ENCODE results near the gene ZNF786. TPM values are rescaled to one million over a fixed set of nuclear protein-coding genes. Genes with fewer than 3 reads are reported as not detected.

The ZNF786 gene
- total and polyA plus RNA-seq, 2 experiments from 2014 or later = 6.1 to 19.8 TPM

DNA sequence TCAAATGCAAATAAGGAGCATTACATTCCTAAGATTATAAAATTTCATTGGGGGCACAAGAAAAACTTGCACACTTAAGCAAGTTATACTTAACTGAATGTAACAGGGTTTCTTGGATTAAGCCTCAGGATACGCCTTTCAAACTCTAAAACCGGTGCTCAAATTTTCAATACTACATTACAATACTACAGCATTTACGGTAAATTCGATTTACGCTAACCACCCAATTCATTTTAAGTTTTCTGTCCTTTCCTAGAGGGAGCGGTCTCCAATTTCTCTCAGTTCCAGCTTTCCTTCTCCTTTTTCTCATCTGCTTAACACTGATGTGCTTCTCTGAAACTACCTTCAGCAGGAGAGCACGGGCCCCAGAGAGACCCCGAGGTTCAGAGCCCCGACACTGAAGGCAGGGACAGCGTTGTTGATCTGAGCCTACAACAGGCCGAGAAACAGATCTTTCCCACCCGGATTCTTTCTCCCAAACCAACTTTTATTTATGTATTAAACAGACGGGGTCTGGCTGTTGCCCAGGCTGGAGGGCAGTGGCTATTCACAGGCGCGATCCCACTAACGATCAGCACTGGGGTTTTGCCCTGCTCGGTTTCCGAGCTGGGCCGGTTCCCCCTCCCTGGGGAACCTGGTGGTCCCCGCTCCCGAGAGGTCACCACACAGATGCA lies 34.8 kb upstream of the ZNF786 start:
- H3K27me3 Mint-ChIP-seq (ENCODE audit: insufficient read depth, low read depth, poor library complexity) = peaks cover 18% of the 10 kb centered on the region
- peak overlapping the region; percentile 78 for H3K4me2 ChIP-seq
- DNase-seq (ENCODE audit: low spot score) (peak; percentile 29), ATAC-seq (peak; percentile 6)
- H3K36me3 Mint-ChIP-seq (ENCODE audit: low read depth) = peaks cover 64% of the 10 kb centered on the region
- no peak overlapping the region for H2AFZ ChIP-seq
- no peaks in the 10 kb centered on the region for H3K27me3 ChIP-seq (ENCODE audit: insufficient read depth)
- peak overlapping the region; percentile 84 for H3K27ac ChIP-seq (ENCODE audit: low read depth)
- H4K20me1 ChIP-seq (replicated peaks; ENCODE audit: insufficient read depth) = 0 out of 2 replicates have a peak, but pooled peaks cover 5% of the 10 kb centered on the region
- H3K4me1 ChIP-seq (ENCODE audit: insufficient read depth) = peaks cover 9% of the 10 kb centered on the region
- peaks cover 18% of the 10 kb centered on the region for H3K4me1 Mint-ChIP-seq
- H3K9me2 ChIP-seq (ENCODE audit: insufficient read depth) = no peaks in the 10 kb centered on the region
- peaks cover 9% of the 10 kb centered on the region for H3K36me3 ChIP-seq (ENCODE audit: insufficient read depth)
- peaks cover 36% of the 10 kb centered on the region for H3K79me2 ChIP-seq (replicated peaks; ENCODE audit: insufficient read depth)
- H3K9me3 Mint-ChIP-seq = peaks cover 26% of the 10 kb centered on the region
- peak overlapping the region; percentile 96 for H3K4me3 Mint-ChIP-seq
- peak overlapping the region; percentile 96 for H3K27ac Mint-ChIP-seq
- peaks cover 11% of the 10 kb centered on the region; the same call in 1 of the 2 replicates for H3F3A ChIP-seq (replicated peaks; ENCODE audit: low read depth)
- H3K4me3 ChIP-seq = peak overlapping the region; percentile 99
- TF ChIP-seq ZNF114 (CRISPR knock-in tag; IDR thresholded peaks at IDR 0.05) (no peak), NANOG (IDR thresholded peaks at IDR 0.05; ENCODE audit: borderline replicate concordance) (no peak), JUNB (IDR thresholded peaks at IDR 0.05; ENCODE audit: unreplicated experiment) (no peak), CREB1 (CRISPR knock-in tag; IDR thresholded peaks at IDR 0.05; ENCODE audit: low read depth) (no peak), EZH2phosphoT487 (IDR thresholded peaks at IDR 0.05; ENCODE audit: unreplicated experiment) (no peak), STAT1 (IDR thresholded peaks at IDR 0.05; ENCODE audit: unreplicated experiment) (no peak), POLR2AphosphoS5 (IDR thresholded peaks at IDR 0.05; ENCODE audit: low read depth) (no peak), ZNF331 (CRISPR knock-in tag; IDR thresholded peaks at IDR 0.05; ENCODE audit: low read depth) (no peak), EZH2 (IDR thresholded peaks at IDR 0.05; ENCODE audit: low read depth, unreplicated experiment) (no peak)
- TF ChIP-seq, protein P1, sequence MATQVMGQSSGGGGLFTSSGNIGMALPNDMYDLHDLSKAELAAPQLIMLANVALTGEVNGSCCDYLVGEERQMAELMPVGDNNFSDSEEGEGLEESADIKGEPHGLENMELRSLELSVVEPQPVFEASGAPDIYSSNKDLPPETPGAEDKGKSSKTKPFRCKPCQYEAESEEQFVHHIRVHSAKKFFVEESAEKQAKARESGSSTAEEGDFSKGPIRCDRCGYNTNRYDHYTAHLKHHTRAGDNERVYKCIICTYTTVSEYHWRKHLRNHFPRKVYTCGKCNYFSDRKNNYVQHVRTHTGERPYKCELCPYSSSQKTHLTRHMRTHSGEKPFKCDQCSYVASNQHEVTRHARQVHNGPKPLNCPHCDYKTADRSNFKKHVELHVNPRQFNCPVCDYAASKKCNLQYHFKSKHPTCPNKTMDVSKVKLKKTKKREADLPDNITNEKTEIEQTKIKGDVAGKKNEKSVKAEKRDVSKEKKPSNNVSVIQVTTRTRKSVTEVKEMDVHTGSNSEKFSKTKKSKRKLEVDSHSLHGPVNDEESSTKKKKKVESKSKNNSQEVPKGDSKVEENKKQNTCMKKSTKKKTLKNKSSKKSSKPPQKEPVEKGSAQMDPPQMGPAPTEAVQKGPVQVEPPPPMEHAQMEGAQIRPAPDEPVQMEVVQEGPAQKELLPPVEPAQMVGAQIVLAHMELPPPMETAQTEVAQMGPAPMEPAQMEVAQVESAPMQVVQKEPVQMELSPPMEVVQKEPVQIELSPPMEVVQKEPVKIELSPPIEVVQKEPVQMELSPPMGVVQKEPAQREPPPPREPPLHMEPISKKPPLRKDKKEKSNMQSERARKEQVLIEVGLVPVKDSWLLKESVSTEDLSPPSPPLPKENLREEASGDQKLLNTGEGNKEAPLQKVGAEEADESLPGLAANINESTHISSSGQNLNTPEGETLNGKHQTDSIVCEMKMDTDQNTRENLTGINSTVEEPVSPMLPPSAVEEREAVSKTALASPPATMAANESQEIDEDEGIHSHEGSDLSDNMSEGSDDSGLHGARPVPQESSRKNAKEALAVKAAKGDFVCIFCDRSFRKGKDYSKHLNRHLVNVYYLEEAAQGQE (IDR thresholded peaks at IDR 0.05; ENCODE audit: unreplicated experiment) = no peak
- TF ChIP-seq, protein P2, sequence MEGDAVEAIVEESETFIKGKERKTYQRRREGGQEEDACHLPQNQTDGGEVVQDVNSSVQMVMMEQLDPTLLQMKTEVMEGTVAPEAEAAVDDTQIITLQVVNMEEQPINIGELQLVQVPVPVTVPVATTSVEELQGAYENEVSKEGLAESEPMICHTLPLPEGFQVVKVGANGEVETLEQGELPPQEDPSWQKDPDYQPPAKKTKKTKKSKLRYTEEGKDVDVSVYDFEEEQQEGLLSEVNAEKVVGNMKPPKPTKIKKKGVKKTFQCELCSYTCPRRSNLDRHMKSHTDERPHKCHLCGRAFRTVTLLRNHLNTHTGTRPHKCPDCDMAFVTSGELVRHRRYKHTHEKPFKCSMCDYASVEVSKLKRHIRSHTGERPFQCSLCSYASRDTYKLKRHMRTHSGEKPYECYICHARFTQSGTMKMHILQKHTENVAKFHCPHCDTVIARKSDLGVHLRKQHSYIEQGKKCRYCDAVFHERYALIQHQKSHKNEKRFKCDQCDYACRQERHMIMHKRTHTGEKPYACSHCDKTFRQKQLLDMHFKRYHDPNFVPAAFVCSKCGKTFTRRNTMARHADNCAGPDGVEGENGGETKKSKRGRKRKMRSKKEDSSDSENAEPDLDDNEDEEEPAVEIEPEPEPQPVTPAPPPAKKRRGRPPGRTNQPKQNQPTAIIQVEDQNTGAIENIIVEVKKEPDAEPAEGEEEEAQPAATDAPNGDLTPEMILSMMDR (conservative IDR thresholded peaks at IDR 0.05; ENCODE audit: low read depth in 2 of 2) = no peak
- TF ChIP-seq, protein P3, sequence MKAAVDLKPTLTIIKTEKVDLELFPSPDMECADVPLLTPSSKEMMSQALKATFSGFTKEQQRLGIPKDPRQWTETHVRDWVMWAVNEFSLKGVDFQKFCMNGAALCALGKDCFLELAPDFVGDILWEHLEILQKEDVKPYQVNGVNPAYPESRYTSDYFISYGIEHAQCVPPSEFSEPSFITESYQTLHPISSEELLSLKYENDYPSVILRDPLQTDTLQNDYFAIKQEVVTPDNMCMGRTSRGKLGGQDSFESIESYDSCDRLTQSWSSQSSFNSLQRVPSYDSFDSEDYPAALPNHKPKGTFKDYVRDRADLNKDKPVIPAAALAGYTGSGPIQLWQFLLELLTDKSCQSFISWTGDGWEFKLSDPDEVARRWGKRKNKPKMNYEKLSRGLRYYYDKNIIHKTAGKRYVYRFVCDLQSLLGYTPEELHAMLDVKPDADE (IDR thresholded peaks at IDR 0.05) = no peak
- TF ChIP-seq, protein P4, sequence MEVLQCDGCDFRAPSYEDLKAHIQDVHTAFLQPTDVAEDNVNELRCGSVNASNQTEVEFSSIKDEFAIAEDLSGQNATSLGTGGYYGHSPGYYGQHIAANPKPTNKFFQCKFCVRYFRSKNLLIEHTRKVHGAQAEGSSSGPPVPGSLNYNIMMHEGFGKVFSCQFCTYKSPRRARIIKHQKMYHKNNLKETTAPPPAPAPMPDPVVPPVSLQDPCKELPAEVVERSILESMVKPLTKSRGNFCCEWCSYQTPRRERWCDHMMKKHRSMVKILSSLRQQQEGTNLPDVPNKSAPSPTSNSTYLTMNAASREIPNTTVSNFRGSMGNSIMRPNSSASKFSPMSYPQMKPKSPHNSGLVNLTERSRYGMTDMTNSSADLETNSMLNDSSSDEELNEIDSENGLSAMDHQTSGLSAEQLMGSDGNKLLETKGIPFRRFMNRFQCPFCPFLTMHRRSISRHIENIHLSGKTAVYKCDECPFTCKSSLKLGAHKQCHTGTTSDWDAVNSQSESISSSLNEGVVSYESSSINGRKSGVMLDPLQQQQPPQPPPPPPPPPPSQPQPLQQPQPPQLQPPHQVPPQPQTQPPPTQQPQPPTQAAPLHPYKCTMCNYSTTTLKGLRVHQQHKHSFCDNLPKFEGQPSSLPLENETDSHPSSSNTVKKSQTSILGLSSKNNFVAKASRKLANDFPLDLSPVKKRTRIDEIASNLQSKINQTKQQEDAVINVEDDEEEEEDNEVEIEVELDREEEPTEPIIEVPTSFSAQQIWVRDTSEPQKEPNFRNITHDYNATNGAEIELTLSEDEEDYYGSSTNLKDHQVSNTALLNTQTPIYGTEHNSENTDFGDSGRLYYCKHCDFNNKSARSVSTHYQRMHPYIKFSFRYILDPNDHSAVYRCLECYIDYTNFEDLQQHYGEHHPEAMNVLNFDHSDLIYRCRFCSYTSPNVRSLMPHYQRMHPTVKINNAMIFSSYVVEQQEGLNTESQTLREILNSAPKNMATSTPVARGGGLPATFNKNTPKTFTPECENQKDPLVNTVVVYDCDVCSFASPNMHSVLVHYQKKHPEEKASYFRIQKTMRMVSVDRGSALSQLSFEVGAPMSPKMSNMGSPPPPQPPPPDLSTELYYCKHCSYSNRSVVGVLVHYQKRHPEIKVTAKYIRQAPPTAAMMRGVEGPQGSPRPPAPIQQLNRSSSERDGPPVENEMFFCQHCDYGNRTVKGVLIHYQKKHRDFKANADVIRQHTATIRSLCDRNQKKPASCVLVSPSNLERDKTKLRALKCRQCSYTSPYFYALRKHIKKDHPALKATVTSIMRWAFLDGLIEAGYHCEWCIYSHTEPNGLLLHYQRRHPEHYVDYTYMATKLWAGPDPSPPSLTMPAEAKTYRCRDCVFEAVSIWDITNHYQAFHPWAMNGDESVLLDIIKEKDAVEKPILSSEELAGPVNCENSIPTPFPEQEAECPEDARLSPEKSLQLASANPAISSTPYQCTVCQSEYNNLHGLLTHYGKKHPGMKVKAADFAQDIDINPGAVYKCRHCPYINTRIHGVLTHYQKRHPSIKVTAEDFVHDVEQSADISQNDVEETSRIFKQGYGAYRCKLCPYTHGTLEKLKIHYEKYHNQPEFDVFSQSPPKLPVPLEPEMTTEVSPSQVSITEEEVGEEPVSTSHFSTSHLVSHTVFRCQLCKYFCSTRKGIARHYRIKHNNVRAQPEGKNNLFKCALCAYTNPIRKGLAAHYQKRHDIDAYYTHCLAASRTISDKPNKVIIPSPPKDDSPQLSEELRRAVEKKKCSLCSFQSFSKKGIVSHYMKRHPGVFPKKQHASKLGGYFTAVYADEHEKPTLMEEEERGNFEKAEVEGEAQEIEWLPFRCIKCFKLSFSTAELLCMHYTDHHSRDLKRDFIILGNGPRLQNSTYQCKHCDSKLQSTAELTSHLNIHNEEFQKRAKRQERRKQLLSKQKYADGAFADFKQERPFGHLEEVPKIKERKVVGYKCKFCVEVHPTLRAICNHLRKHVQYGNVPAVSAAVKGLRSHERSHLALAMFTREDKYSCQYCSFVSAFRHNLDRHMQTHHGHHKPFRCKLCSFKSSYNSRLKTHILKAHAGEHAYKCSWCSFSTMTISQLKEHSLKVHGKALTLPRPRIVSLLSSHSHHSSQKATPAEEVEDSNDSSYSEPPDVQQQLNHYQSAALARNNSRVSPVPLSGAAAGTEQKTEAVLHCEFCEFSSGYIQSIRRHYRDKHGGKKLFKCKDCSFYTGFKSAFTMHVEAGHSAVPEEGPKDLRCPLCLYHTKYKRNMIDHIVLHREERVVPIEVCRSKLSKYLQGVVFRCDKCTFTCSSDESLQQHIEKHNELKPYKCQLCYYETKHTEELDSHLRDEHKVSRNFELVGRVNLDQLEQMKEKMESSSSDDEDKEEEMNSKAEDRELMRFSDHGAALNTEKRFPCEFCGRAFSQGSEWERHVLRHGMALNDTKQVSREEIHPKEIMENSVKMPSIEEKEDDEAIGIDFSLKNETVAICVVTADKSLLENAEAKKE (CRISPR knock-in tag; IDR thresholded peaks at IDR 0.05) = no peak
